Measurements from ENCODE around the gene NAP1L1.

DNA sequence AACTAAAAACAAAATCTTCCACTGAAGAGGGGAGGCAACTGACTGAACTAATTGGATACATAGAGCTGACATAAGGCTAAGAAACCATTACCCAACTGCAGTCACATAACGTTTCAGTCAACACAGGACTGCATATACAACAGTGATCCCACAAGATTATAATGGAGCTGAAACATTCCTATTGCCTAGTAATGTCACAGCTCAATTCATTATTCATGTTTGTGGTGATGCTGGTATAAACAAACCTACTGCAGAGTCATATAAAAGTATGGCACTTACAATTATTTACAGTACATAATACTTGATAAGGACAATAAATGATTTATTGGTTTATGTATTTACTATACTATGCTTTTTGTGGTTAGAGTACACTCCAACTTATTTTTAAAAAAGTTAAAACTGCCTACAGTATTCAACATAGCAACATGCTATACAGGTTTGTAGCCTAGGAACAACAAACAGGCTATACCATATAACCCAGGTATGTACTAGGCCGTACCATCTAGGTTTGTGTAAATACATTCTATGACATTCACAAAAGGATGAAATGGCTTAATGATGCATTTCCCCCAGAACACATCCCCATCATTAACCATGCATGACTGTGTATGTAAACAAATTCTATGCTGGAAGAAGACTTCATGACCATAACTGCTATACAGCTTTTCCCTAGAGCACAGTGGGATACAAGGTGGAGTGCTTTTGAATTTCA lies 4.3 kb downstream of the NAP1L1 start:
- TF ChIP-seq EZH2 (IDR thresholded peaks at IDR 0.05; ENCODE audit: insufficient read depth, low read length): no peak
- TF ChIP-seq, protein P1, sequence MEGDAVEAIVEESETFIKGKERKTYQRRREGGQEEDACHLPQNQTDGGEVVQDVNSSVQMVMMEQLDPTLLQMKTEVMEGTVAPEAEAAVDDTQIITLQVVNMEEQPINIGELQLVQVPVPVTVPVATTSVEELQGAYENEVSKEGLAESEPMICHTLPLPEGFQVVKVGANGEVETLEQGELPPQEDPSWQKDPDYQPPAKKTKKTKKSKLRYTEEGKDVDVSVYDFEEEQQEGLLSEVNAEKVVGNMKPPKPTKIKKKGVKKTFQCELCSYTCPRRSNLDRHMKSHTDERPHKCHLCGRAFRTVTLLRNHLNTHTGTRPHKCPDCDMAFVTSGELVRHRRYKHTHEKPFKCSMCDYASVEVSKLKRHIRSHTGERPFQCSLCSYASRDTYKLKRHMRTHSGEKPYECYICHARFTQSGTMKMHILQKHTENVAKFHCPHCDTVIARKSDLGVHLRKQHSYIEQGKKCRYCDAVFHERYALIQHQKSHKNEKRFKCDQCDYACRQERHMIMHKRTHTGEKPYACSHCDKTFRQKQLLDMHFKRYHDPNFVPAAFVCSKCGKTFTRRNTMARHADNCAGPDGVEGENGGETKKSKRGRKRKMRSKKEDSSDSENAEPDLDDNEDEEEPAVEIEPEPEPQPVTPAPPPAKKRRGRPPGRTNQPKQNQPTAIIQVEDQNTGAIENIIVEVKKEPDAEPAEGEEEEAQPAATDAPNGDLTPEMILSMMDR (IDR thresholded peaks at IDR 0.05; ENCODE audit: insufficient read depth, low read depth, low read length): no peak
